Naive B cell (primary cell): ENCODE measurements around the gene MTNR1A. TPM values are rescaled to one million over a fixed set of nuclear protein-coding genes. Genes with fewer than 3 reads are reported as not detected.

Experiments used
- ATAC-seq, 2 donors: fragments of 150-1000 bp; cut with Tn5 transposase; 2 replicates each; pipeline ENCODE4 v1.10.0; 2021; ENCODE audit warnings: low read depth in 2 of 2, mild to moderate bottlenecking in 2 of 2, moderate library complexity in 2 of 2
- DNase-seq: peaks from one replicate; pipeline ENCODE4 v3.0.0; 2022
- H3K27ac Mint-ChIP-seq, 6 donors: one replicate each; pipeline ENCODE4 v1.8.0; 2020 to 2022; ENCODE audit warnings: mild to moderate bottlenecking in 6 of 6, mixed read lengths in 6 of 6, moderate library complexity in 5 of 6, inconsistent platforms in 2 of 6
- H3K27me3 Mint-ChIP-seq, 3 donors: one replicate each; pipeline ENCODE4 v1.8.0; 2021 to 2022; ENCODE audit warnings: mixed read lengths in 3 of 3, mild to moderate bottlenecking in 1 of 3
- H3K36me3 Mint-ChIP-seq, 2 donors: one replicate each; pipeline ENCODE4 v1.8.0; 2020 to 2022; ENCODE audit warnings: mixed read lengths in 2 of 2, inconsistent platforms in 1 of 2, mild to moderate bottlenecking in 1 of 2
- H3K4me1 Mint-ChIP-seq, 3 donors: one replicate each; pipeline ENCODE4 v1.8.0; 2020 to 2022; ENCODE audit warnings: mixed read lengths in 3 of 3, inconsistent platforms in 1 of 3, mild to moderate bottlenecking in 1 of 3, moderate library complexity in 1 of 3
- H3K4me3 Mint-ChIP-seq, 8 donors: one replicate each; pipeline ENCODE4 v1.8.0; 2020 to 2022; ENCODE audit warnings: mild to moderate bottlenecking in 8 of 8, mixed read lengths in 8 of 8, moderate library complexity in 8 of 8, inconsistent platforms in 2 of 8
- H3K9me3 Mint-ChIP-seq, 7 donors: one replicate each; pipeline ENCODE4 v1.8.0; 2020 to 2022; ENCODE audit warnings: mixed read lengths in 7 of 7, mild to moderate bottlenecking in 5 of 7, inconsistent platforms in 2 of 7, moderate library complexity in 1 of 7
- polyA plus RNA-seq, 6 donors: library from polyadenylated mRNA; unstranded; fragments of 300-500 nt; fragmentation: Illumina TruSeq; gene quantifications; one replicate each; pipeline ENCODE4 v1.2.3, GENCODE V29; 2021; ENCODE audit warnings: low read depth in 6 of 6

Gene MTNR1A
- polyA plus RNA-seq, result not detected

DNA sequence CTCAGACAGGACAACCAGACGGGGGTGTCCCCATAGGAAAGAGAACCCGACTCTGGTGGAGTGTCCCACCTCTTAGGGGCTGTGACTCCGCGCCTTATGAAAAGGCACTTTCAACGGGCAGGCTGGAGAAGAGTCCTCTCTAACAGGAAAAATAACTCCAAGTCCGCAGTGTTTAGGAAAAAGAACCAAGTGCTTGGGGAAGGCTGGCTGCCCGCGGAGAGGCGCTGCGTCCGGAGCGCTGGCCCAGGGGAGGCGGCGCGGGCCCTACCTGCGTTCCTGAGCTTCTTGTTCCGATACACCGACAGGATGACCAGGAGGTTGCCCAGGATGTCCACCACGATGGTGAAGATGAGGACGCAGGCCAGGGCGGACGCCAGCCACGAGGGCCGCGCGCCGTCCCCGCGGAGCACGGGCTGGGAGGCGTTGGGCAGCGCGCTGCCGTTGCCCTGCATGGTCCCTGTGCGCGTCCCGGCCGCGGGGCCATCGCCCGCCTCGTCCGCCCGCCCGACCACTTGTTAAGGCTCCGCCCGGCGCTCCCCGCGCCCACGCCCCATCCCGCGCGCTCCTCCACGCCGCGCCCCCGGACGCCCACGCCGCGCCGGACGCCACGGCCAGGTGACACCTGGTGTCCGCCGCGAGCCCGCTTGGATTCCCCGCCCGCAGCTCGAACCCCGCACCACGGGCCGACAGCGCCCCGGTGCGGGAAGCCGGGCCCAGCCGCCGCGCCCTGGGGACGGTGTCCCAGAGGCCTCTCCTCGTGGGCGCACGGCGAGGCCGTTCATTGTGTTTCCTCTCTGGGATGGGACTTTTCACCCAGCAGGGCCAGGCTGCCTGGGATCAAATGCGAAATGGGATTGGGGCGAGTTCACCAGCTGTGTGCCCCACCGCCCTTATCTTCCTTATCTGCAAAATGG, at the start of gene MTNR1A:
TSS of gene MTNR1A (minus strand) at position 654 of the 914 bp plus-strand sequence. CDS start at position 452, 202 bp downstream.
- DNase-seq (no peak), ATAC-seq (no peak)
- Mint-ChIP-seq H3K4me1 (no peaks in the 10 kb centered on the region), H3K4me3 (no peak within 1 kb of the TSS), H3K27me3 (peaks cover 7 to 20% (median 11%) of the 10 kb centered on the region in 3 donors), H3K36me3 (no peaks in the 10 kb centered on the region), H3K27ac (no peak within 1 kb of the TSS), H3K9me3 (peaks cover 0 to 22% (median 5%) of the 10 kb centered on the region in 7 donors)

- Mint-ChIP-seq H3K27me3 (no peaks in the 10 kb centered on the region), H3K36me3 (peaks cover 0 to 8% of the 10 kb centered on the region in 2 donors), H3K27ac (peak overlapping the region in 1 of 6 donors; percentile 33), H3K4me1 (no peaks in the 10 kb centered on the region), H3K4me3 (no peak overlapping the region), H3K9me3 (peaks cover 0 to 12% (median 7%) of the 10 kb centered on the region in 7 donors)
- ATAC-seq (no peak), DNase-seq (no peak)
Observed at GRCh38 chr4:186604124-186604807, 48.9 kb upstream of the MTNR1A start.

- ATAC-seq (no peak), DNase-seq (no peak)
- Mint-ChIP-seq H3K36me3 (peaks cover 0 to 8% of the 10 kb centered on the region in 2 donors), H3K4me1 (no peaks in the 10 kb centered on the region), H3K27me3 (no peaks in the 10 kb centered on the region), H3K9me3 (peaks cover 0 to 10% (median 6%) of the 10 kb centered on the region in 7 donors), H3K4me3 (no peak overlapping the region), H3K27ac (no peak overlapping the region)
Observed at GRCh38 chr4:186602978-186603377, 47.6 kb upstream of the MTNR1A start.

DNA sequence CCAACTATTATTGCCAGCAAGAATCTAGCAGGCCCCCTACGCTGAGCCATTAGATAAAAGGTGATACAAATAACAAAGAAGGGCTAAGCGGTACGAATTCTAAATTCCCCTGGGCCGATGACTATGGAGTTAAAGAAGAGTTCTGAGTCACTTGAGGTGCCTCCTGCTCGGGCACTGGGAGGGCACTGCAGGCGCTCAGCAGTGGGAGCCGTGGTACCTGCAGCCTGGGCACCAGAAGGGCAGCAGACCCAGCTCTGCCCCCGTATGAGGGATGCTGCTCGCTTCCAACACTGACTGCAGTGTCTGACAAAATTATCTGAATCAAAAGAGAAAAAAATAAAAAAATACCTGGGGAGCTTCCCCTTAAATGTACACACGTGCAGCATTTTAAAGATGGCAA, 44.1 kb upstream of the MTNR1A start:
- Mint-ChIP-seq H3K27ac (peak overlapping the region in 1 of 6 donors; percentile 22), H3K27me3 (no peaks in the 10 kb centered on the region), H3K9me3 (peaks cover 0 to 9% (median 0%) of the 10 kb centered on the region in 7 donors), H3K4me1 (no peaks in the 10 kb centered on the region), H3K36me3 (peaks cover 0 to 3% of the 10 kb centered on the region in 2 donors), H3K4me3 (no peak overlapping the region)
- DNase-seq, result no peak
- ATAC-seq, result no peak

- Mint-ChIP-seq H3K27ac (no peak overlapping the region), H3K9me3 (peaks cover 0 to 4% (median 0%) of the 10 kb centered on the region in 7 donors), H3K36me3 (no peaks in the 10 kb centered on the region), H3K4me1 (no peaks in the 10 kb centered on the region), H3K27me3 (no peaks in the 10 kb centered on the region), H3K4me3 (no peak overlapping the region)
- DNase-seq (no peak), ATAC-seq (no peak)
Observed at GRCh38 chr4:186598686-186599085, 43.3 kb upstream of the MTNR1A start.

GRCh38 chr4:186596850-186597390, 41.6 kb upstream of the MTNR1A start:
- Mint-ChIP-seq H3K36me3 (no peaks in the 10 kb centered on the region), H3K4me1 (no peaks in the 10 kb centered on the region), H3K27me3 (no peaks in the 10 kb centered on the region), H3K27ac (no peak overlapping the region), H3K9me3 (peaks cover 0 to 4% (median 0%) of the 10 kb centered on the region in 7 donors), H3K4me3 (no peak overlapping the region)
- DNase-seq (no peak), ATAC-seq (no peak)

GRCh38 chr4:186596346-186596745, 41.0 kb upstream of the MTNR1A start:
- Mint-ChIP-seq H3K4me1 (no peaks in the 10 kb centered on the region), H3K27ac (no peak overlapping the region), H3K4me3 (no peak overlapping the region), H3K9me3 (peaks cover 0 to 4% (median 0%) of the 10 kb centered on the region in 7 donors), H3K36me3 (no peaks in the 10 kb centered on the region), H3K27me3 (no peaks in the 10 kb centered on the region)
- ATAC-seq (no peak), DNase-seq (no peak)

GRCh38 chr4:186593587-186593973, 38.2 kb upstream of the MTNR1A start:
- no peaks in the 10 kb centered on the region for H3K36me3 Mint-ChIP-seq
- no peak overlapping the region for H3K27ac Mint-ChIP-seq
- no peaks in the 10 kb centered on the region for H3K4me1 Mint-ChIP-seq
- no peak overlapping the region for H3K4me3 Mint-ChIP-seq
- DNase-seq (no peak), ATAC-seq (no peak)
- peaks cover 0 to 4% (median 0%) of the 10 kb centered on the region in 7 donors for H3K9me3 Mint-ChIP-seq
- no peaks in the 10 kb centered on the region for H3K27me3 Mint-ChIP-seq

DNA sequence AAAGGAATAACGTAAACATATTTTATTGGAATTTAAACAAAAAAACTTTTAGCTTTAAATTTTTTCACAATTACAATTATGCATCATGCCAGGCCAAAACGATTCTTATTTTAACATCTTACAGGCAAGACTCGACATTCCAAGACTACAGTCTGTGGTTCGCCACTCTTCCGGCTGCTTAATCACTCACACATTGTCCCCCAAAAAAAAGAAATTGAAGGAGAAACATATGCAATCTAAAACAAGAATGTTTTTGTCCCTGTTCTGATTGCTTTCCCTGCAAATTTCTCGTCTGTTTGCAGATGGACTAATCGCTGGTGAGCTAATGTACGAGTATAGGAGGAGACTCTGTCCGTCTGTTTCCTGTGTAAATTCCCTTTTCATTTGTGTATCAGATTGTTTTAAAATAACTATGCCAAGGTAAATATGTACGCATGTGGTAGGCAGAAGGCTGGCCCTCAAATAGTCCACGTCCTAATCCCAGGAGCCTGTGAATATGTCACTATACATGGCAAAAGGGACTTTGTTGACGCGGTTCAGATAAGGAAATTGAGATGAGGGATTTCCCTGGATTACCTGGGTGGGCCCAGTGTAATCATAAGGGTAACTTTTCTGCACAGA, 37.7 kb upstream of the MTNR1A start:
- Mint-ChIP-seq H3K36me3 (no peaks in the 10 kb centered on the region), H3K27ac (no peak overlapping the region), H3K4me1 (no peaks in the 10 kb centered on the region), H3K27me3 (no peaks in the 10 kb centered on the region), H3K4me3 (no peak overlapping the region), H3K9me3 (peaks cover 0 to 4% (median 0%) of the 10 kb centered on the region in 7 donors)
- DNase-seq, result no peak
- no peak for ATAC-seq

GRCh38 chr4:186592445-186592844, 37.1 kb upstream of the MTNR1A start:
- Mint-ChIP-seq H3K9me3 (peaks cover 0 to 4% (median 0%) of the 10 kb centered on the region in 7 donors), H3K36me3 (no peaks in the 10 kb centered on the region), H3K4me3 (no peak overlapping the region), H3K27ac (no peak overlapping the region), H3K4me1 (no peaks in the 10 kb centered on the region), H3K27me3 (no peaks in the 10 kb centered on the region)
- ATAC-seq (no peak), DNase-seq (no peak)

- Mint-ChIP-seq H3K4me3 (no peak overlapping the region), H3K4me1 (no peaks in the 10 kb centered on the region), H3K27me3 (no peaks in the 10 kb centered on the region), H3K9me3 (peaks cover 0 to 4% (median 0%) of the 10 kb centered on the region in 7 donors), H3K27ac (no peak overlapping the region), H3K36me3 (no peaks in the 10 kb centered on the region)
- ATAC-seq, result no peak
- no peak for DNase-seq
Observed at GRCh38 chr4:186591651-186592050, 36.3 kb upstream of the MTNR1A start.

GRCh38 chr4:186588503-186588902, 33.1 kb upstream of the MTNR1A start:
- no peak overlapping the region for H3K4me3 Mint-ChIP-seq
- H3K4me1 Mint-ChIP-seq, result no peaks in the 10 kb centered on the region
- H3K9me3 Mint-ChIP-seq, result peaks cover 0 to 2% (median 0%) of the 10 kb centered on the region in 7 donors
- peaks cover 0 to 6% (median 0%) of the 10 kb centered on the region in 3 donors for H3K27me3 Mint-ChIP-seq
- no peak for DNase-seq
- H3K36me3 Mint-ChIP-seq, result no peaks in the 10 kb centered on the region
- ATAC-seq, result no peak
- no peak overlapping the region for H3K27ac Mint-ChIP-seq

GRCh38 chr4:186587416-186588018, 32.1 kb upstream of the MTNR1A start:
- ATAC-seq (no peak), DNase-seq (peak; percentile 17)
- H3K4me3 Mint-ChIP-seq, result no peak overlapping the region
- no peak overlapping the region for H3K27ac Mint-ChIP-seq
- H3K27me3 Mint-ChIP-seq, result peaks cover 0 to 6% (median 0%) of the 10 kb centered on the region in 3 donors
- no peaks in the 10 kb centered on the region for H3K36me3 Mint-ChIP-seq
- H3K4me1 Mint-ChIP-seq, result no peaks in the 10 kb centered on the region
- H3K9me3 Mint-ChIP-seq, result peaks cover 0 to 7% (median 2%) of the 10 kb centered on the region in 7 donors
